ENCODE results near the gene ITGB2.
"Not testable (repeated sequence)": the region's sequence is repeated elsewhere in the genome, so short reads cannot be mapped to it uniquely, and the experiment has no call there.

ITGB2 gene

GRCh38 chr21:44925378-44925755, 4.7 kb upstream of the ITGB2 start:
- peak; percentile 82 for DNase-seq

GRCh38 chr21:44924606-44925377, 4.1 kb upstream of the ITGB2 start:
- peak; percentile 93 for DNase-seq

GRCh38 chr21:44923480-44924084, 2.9 kb upstream of the ITGB2 start:
- DNase-seq: peak; percentile 77

- DNase-seq: no peak
These were observed 1.2 kb upstream of the ITGB2 start for GRCh38 chr21:44921928-44922327.

GRCh38 chr21:44919913-44920693, 596 bp downstream of the ITGB2 start:
- DNase-seq: no peak

GRCh38 chr21:44919111-44919912, 1.4 kb downstream of the ITGB2 start:
- peak; percentile 76 for DNase-seq

GRCh38 chr21:44918581-44919033, 2.1 kb downstream of the ITGB2 start:
- no peak for DNase-seq

- DNase-seq: no peak
These were observed 2.6 kb downstream of the ITGB2 start for GRCh38 chr21:44918107-44918470.

GRCh38 chr21:44917446-44918106, 3.1 kb downstream of the ITGB2 start:
- no peak for DNase-seq

- DNase-seq: no peak
These were observed 3.7 kb downstream of the ITGB2 start for GRCh38 chr21:44916965-44917364.

GRCh38 chr21:44914176-44914874, 6.4 kb downstream of the ITGB2 start:
- DNase-seq: peak; percentile 83

GRCh38 chr21:44913425-44914175, 7.1 kb downstream of the ITGB2 start:
- DNase-seq: no peak

GRCh38 chr21:44912506-44913412, 7.9 kb downstream of the ITGB2 start:
- DNase-seq: not testable (repeated sequence)

- DNase-seq: no peak
These were observed 8.6 kb downstream of the ITGB2 start for GRCh38 chr21:44912158-44912473.

- no peak for DNase-seq
These were observed 9.1 kb downstream of the ITGB2 start for GRCh38 chr21:44911384-44912157.

- no peak for DNase-seq
These were observed 9.7 kb downstream of the ITGB2 start for GRCh38 chr21:44911068-44911383.

GRCh38 chr21:44910229-44911067, 10.3 kb downstream of the ITGB2 start:
- DNase-seq: no peak

- no peak for DNase-seq
These were observed 11.0 kb downstream of the ITGB2 start for GRCh38 chr21:44909719-44910118.

Data from MV-4-11 (cell line).